HepG2 (cell line): ENCODE results near the gene MAP2K6. TPM values are rescaled to one million over a fixed set of nuclear protein-coding genes. Genes with fewer than 3 reads are reported as not detected.

ENCODE experiments used
- ATAC-seq: fragments of 200-7000 bp; cut with Tn5 transposase; 3 replicates; pipeline ENCODE4 v1.9.1; 2020; ENCODE audit warnings: mild to moderate bottlenecking, moderate library complexity
- BruUV-seq: library from RNA; stranded (reverse); fragments of 400-500 nt; replicated peaks from 2 replicates; lab custom pipeline; 2021; lab: Mats Ljungman, UMichigan
- CTCF ChIA-PET: fragments of 300-600 bp; formaldehyde crosslinking; extraction: SDS; loops from one replicate; lab custom pipeline; 2021; ENCODE audit warnings: low total read pairs, inconsistent platforms, low intra/inter-chr PET ratio; lab: Yijun Ruan, JAX
- POLR2A ChIA-PET: fragments of 350-600 bp; sonication (Branson Sonifier 250); formaldehyde crosslinking; loops from one replicate; lab custom pipeline; 2020; ENCODE audit warnings: antibody characterized with exemption, inconsistent platforms; lab: Yijun Ruan, JAX
- DNase-seq: peaks from one replicate; pipeline ENCODE4 v3.0.0-alpha.2; 2015; ENCODE audit warnings: low spot score
- FAIRE-seq: peaks from 3 replicates; lab custom pipeline; 2011; peaks lifted over from hg19 to GRCh38; lab: Jason Lieb, UNC
- H2AFZ ChIP-seq: one replicate; pipeline ENCODE4 v1.6.1; 2011; ENCODE audit warnings: low read length, inconsistent platforms
- H3K27ac ChIP-seq: fragments of 300-600 bp; 3 replicates; pipeline ENCODE4 v1.8.0; 2011; ENCODE audit warnings: mixed run types, mild to moderate bottlenecking, mixed read lengths, low read length, inconsistent platforms; ENCODE audit not compliant: insufficient read depth; ENCODE audit errors: extremely low read length
- H3K27me3 ChIP-seq, 2 experiments: fragments of 200-600 bp in 1 of 2; 2 replicates in 1 of 2; 3 replicates in 1 of 2; pipeline versions ENCODE4 v1.6.0 to v1.8.0; 2011; ENCODE audit warnings: low read length in 2 of 2, mild to moderate bottlenecking in 2 of 2, moderate library complexity in 2 of 2, inconsistent platforms in 1 of 2; ENCODE audit not compliant: insufficient read depth in 2 of 2, control insufficient read depth in 1 of 2
- H3K36me3 ChIP-seq, 2 experiments: fragments of 200-600 bp in 1 of 2; replicated peaks in 1 of 2; 2 replicates in 1 of 2; 3 replicates in 1 of 2; pipeline versions ENCODE4 v1.5.1 to v1.8.0; 2011; ENCODE audit warnings: low read length in 2 of 2, inconsistent platforms in 1 of 2; ENCODE audit not compliant: insufficient read depth in 2 of 2, control insufficient read depth in 1 of 2
- H3K4me1 ChIP-seq: 2 replicates; pipeline ENCODE4 v1.5.1; 2012; ENCODE audit warnings: low read length, inconsistent platforms; ENCODE audit not compliant: insufficient read depth
- H3K4me2 ChIP-seq: 2 replicates; pipeline ENCODE4 v1.6.0; 2011; ENCODE audit warnings: low read depth, low read length, inconsistent platforms
- H3K4me3 ChIP-seq, 3 experiments: fragments of 200-600 bp in 1 of 3; sonication (generic), shearing (Covaris generic) in 1 of 3; replicated peaks in 1 of 3; 2 replicates each; pipeline ENCODE4 v1.5.1; 2011 to 2016; ENCODE audit warnings: low read length in 3 of 3, inconsistent platforms in 2 of 3, low read depth in 2 of 3, mild to moderate bottlenecking in 2 of 3, control low read depth in 1 of 3, mixed read lengths in 1 of 3; ENCODE audit not compliant: insufficient read depth in 1 of 3
- H3K79me2 ChIP-seq: one replicate; pipeline ENCODE4 v1.6.1; 2011; ENCODE audit warnings: low read length, inconsistent platforms; ENCODE audit not compliant: insufficient read depth
- H3K9ac ChIP-seq: 2 replicates; pipeline ENCODE4 v1.6.0; 2011; ENCODE audit warnings: mild to moderate bottlenecking, low read depth, low read length, inconsistent platforms; ENCODE audit not compliant: insufficient read depth
- H3K9me3 ChIP-seq: 2 replicates; pipeline ENCODE4 v1.5.1; 2012; ENCODE audit warnings: mild to moderate bottlenecking, low read length
- H4K20me1 ChIP-seq: 2 replicates; pipeline ENCODE4 v1.6.0; 2011; ENCODE audit warnings: inconsistent platforms, mild to moderate bottlenecking, low read length, moderate library complexity; ENCODE audit not compliant: insufficient read depth
- ATF4 ChIP-seq, 2 experiments: fragments of 450-650 bp in 1 of 2; sonication (generic) in 1 of 2; formaldehyde crosslinking; IDR thresholded peaks; 2 replicates each; pipeline versions ENCODE4 v1.5.0 to v1.8.0; 2020 to 2022; ENCODE audit warnings: mild to moderate bottlenecking in 1 of 2, missing genetic modification reagents in 1 of 2
- EED ChIP-seq: sonication (generic); formaldehyde crosslinking; IDR thresholded peaks from 2 replicates; pipeline ENCODE4 v1.5.0; 2020; ENCODE audit warnings: mild to moderate bottlenecking, missing genetic modification reagents
- KAT7 ChIP-seq: IDR thresholded peaks from 2 replicates; pipeline ENCODE4 v1.6.1; 2018; ENCODE audit warnings: borderline replicate concordance, missing compliant biosample characterization
- MXD4 ChIP-seq: IDR thresholded peaks from 2 replicates; pipeline ENCODE4 v1.6.1; 2016; ENCODE audit warnings: mild to moderate bottlenecking, missing biosample characterization, missing genetic modification reagents
- SYNCRIP ChIP-seq: fragments of 200-400 bp; formaldehyde crosslinking; IDR thresholded peaks from 2 replicates; pipeline ENCODE4 v1.6.1; 2018; ENCODE audit warnings: mild to moderate bottlenecking, low read depth, low read length; ENCODE audit not compliant: insufficient read depth
- TFAP4 ChIP-seq: sonication (generic); IDR thresholded peaks from 2 replicates; pipeline ENCODE4 v1.6.1; 2016; ENCODE audit warnings: low read depth, borderline replicate concordance
- ZBTB44 ChIP-seq: sonication (generic); formaldehyde crosslinking; IDR thresholded peaks from 2 replicates; pipeline ENCODE4 v1.4.0; 2020; ENCODE audit warnings: missing genetic modification reagents
- ZNF205 ChIP-seq: IDR thresholded peaks from 2 replicates; pipeline ENCODE4 v1.6.1; 2018; ENCODE audit warnings: missing biosample characterization, missing genetic modification reagents
- ZNF253 ChIP-seq: sonication (generic); formaldehyde crosslinking; IDR thresholded peaks from 2 replicates; pipeline ENCODE4 v1.8.0; 2022; ENCODE audit warnings: mild to moderate bottlenecking, missing genetic modification reagents, borderline replicate concordance
- ZNF460 ChIP-seq: sonication (generic); formaldehyde crosslinking; IDR thresholded peaks from 2 replicates; pipeline ENCODE4 v1.5.1; 2020; ENCODE audit warnings: missing genetic modification reagents, mild to moderate bottlenecking, borderline replicate concordance
- ZNF770 ChIP-seq: sonication (generic); formaldehyde crosslinking; IDR thresholded peaks from 2 replicates; pipeline ENCODE4 v1.5.0; 2020; ENCODE audit warnings: mild to moderate bottlenecking, missing genetic modification reagents
- ZNF772 ChIP-seq: sonication (generic); formaldehyde crosslinking; IDR thresholded peaks from 2 replicates; pipeline ENCODE4 v1.5.0; 2020; ENCODE audit warnings: mild to moderate bottlenecking, missing genetic modification reagents
- WGBS: methylation state at CpG from one replicate; pipeline ENCODE4 v1.1.6; 2017; ENCODE audit warnings: low lambda C conversion rate; 5-methylcytosine and 5-hydroxymethylcytosine counted together
- in situ Hi-C: cut with HindIII; loops from 2 replicates; pipeline ENCODE4 v1.10.0; 2017; ENCODE audit warnings: low pct_unique_long_range_greater_than_20kb; ENCODE audit not compliant: extremely low pct_ligation_motif_present
- intact Hi-C: fragments of 100-400 bp; cut with micrococcal nuclease; formaldehyde crosslinking; loops from one replicate; pipeline ENCODE4 v1.10.0; 2022; ENCODE audit not compliant: unreplicated experiment
- polyA plus RNA-seq, 8 experiments: library from polyadenylated mRNA; depleted of rRNA in 3 of 8; stranded (reverse) in 7 of 8; unstranded in 1 of 8; fragments of >200 nt; fragmentation: Illumina TruSeq in 4 of 8; extraction: Trizol in 4 of 8; gene quantifications; 2 replicates each; pipeline versions ENCODE4 v1.2.1 to v1.2.3, GENCODE V29; 2011 to 2016; ENCODE audit warnings: low read depth in 4 of 8, missing spikeins in 1 of 8, mixed read lengths in 1 of 8; ENCODE audit not compliant: insufficient read depth in 1 of 8
- total RNA-seq, 5 experiments: library from RNA; depleted of rRNA; stranded (reverse); fragments of >200 nt; fragmentation: Illumina TruSeq; extraction: Trizol; gene quantifications; 2 replicates each; pipeline ENCODE4 v1.2.3, GENCODE V29; 2016; ENCODE audit warnings: low read depth in 1 of 5

MAP2K6 gene
- total and polyA plus RNA-seq, 2 of the 13 experiments (the other 11 are each of a cell fraction or from before 2014, with no cell fraction given) = 5.1 to 33.6 TPM

GRCh38 chr17:69480245-69480644 lies 65.7 kb downstream of the MAP2K6 start:
- Histone ChIP-seq H2AFZ (no peak overlapping the region), H4K20me1 (no peaks in the 10 kb centered on the region), H3K9ac (no peak overlapping the region), H3K36me3 (no peaks in the 10 kb centered on the region), H3K9me3 (no peaks in the 10 kb centered on the region), H3K27ac (no peak overlapping the region), H3K4me3 (no peak overlapping the region), H3K79me2 (no peaks in the 10 kb centered on the region), H3K27me3 (no peaks in the 10 kb centered on the region), H3K4me1 (peaks cover 22% of the 10 kb centered on the region), H3K4me2 (no peak overlapping the region)
- 87% methylated on average over 4 of the region's 4 CpGs for WGBS
- TF ChIP-seq ZNF460 (CRISPR knock-in tag) (no peak), ATF4 (CRISPR knock-in tag; IDR thresholded peaks at IDR 0.05) (no peak), ZNF253 (no peak), ZBTB44 (no peak)
- CTCF ChIA-PET = no interaction called here
- in situ Hi-C loops = no loop called here
- no peak for FAIRE-seq
- intact Hi-C loops = no loop called here
- no peak for DNase-seq
- POLR2A ChIA-PET = no interaction called here
- ATAC-seq = no peak
- BruUV-seq = no TSS peak

GRCh38 chr17:69485251-69485661 lies 70.8 kb downstream of the MAP2K6 start:
- no peak for DNase-seq
- Histone ChIP-seq H3K4me3 (no peak overlapping the region), H2AFZ (no peak overlapping the region), H3K4me2 (no peak overlapping the region), H3K4me1 (peaks cover 7% of the 10 kb centered on the region; the same call in 1 of the 2 replicates), H3K27ac (no peak overlapping the region), H3K9me3 (no peaks in the 10 kb centered on the region), H3K79me2 (no peaks in the 10 kb centered on the region), H3K27me3 (no peaks in the 10 kb centered on the region), H3K36me3 (no peaks in the 10 kb centered on the region), H4K20me1 (no peaks in the 10 kb centered on the region), H3K9ac (no peak overlapping the region)
- intact Hi-C loops = no loop called here
- BruUV-seq = no TSS peak
- FAIRE-seq = no peak
- CTCF ChIA-PET = no interaction called here
- in situ Hi-C loops = no loop called here
- no peak for ATAC-seq
- POLR2A ChIA-PET = no interaction called here
- 88% methylated on average over 3 of the region's 3 CpGs for whole genome bisulfite sequencing
- TF ChIP-seq ZNF772 (CRISPR knock-in tag) = no peak
- no peak for TF ChIP-seq ZNF205 (CRISPR knock-in tag)
- no peak for TF ChIP-seq TFAP4
- TF ChIP-seq SYNCRIP = no peak
- TF ChIP-seq MXD4 (CRISPR knock-in tag) = no peak
- no peak for TF ChIP-seq KAT7 (CRISPR knock-in tag)
- no peak for TF ChIP-seq EED (CRISPR knock-in tag)
- TF ChIP-seq ZNF770 (CRISPR knock-in tag) = no peak
